Central memory CD8-positive, alpha-beta T cell (primary cell): ENCODE results near the gene TMEM131L.

Experiments
- ATAC-seq: fragments of 150-1000 bp; cut with Tn5 transposase; replicated peaks from 2 replicates; pipeline ENCODE4 v1.10.0; 2022; ENCODE audit warnings: mild to moderate bottlenecking, moderate FRiP score, moderate number of reproducible peaks; ENCODE audit not compliant: poor library complexity, severe bottlenecking; ENCODE audit errors: extremely low read depth
- DNase-seq, 2 donors: peaks; one replicate each; pipeline ENCODE4 v3.0.0; 2021; ENCODE audit warnings: low spot score in 2 of 2
- H3K27ac Mint-ChIP-seq: one replicate; pipeline ENCODE4 v1.8.0; 2022; ENCODE audit warnings: low read depth, mild to moderate bottlenecking, moderate library complexity, mixed read lengths
- H3K27me3 Mint-ChIP-seq: one replicate; pipeline ENCODE4 v1.8.0; 2022; ENCODE audit warnings: mixed read lengths
- H3K36me3 Mint-ChIP-seq: one replicate; pipeline ENCODE4 v1.8.0; 2022; ENCODE audit warnings: mild to moderate bottlenecking, moderate library complexity, mixed read lengths; ENCODE audit not compliant: insufficient read depth
- H3K4me1 Mint-ChIP-seq: one replicate; pipeline ENCODE4 v1.8.0; 2022; ENCODE audit warnings: mixed read lengths
- H3K4me3 Mint-ChIP-seq: one replicate; pipeline ENCODE4 v1.8.0; 2022; ENCODE audit warnings: mild to moderate bottlenecking, moderate library complexity, mixed read lengths
- H3K9me3 Mint-ChIP-seq: one replicate; pipeline ENCODE4 v1.8.0; 2022; ENCODE audit warnings: mixed read lengths

TMEM131L gene

DNA sequence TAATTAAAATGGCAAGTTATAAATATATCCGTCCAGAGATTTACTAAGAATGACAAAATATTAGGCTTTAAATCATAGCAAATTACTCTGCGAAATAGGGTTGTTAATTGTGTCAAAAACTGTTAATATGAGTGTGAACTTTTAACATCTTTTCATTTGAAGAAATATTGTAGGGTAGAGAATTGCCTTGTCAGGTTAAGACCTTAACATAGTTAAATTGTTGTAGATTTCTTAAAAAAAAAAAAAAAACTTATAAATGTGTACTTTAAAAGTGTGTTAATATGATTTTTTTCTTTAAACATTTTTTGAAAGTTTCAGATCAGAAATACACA, 110.2 kb downstream of the TMEM131L start:
- Mint-ChIP-seq H3K4me3 (no peak overlapping the region), H3K27ac (no peak overlapping the region), H3K9me3 (no peaks in the 10 kb centered on the region), H3K27me3 (no peaks in the 10 kb centered on the region), H3K36me3 (peaks cover 6% of the 10 kb centered on the region), H3K4me1 (peaks cover 42% of the 10 kb centered on the region)
- ATAC-seq (no peak), DNase-seq (no peak)

GRCh38 chr4:153577053-153577452, 110.9 kb downstream of the TMEM131L start:
- ATAC-seq (no peak), DNase-seq (no peak)
- Mint-ChIP-seq H3K27ac (peak overlapping the region; percentile 17), H3K4me3 (no peak overlapping the region), H3K36me3 (peaks cover 8% of the 10 kb centered on the region), H3K4me1 (peaks cover 37% of the 10 kb centered on the region), H3K27me3 (no peaks in the 10 kb centered on the region), H3K9me3 (no peaks in the 10 kb centered on the region)

GRCh38 chr4:153579410-153579809, 113.2 kb downstream of the TMEM131L start:
- ATAC-seq, result no peak
- DNase-seq, result no peak
- no peaks in the 10 kb centered on the region for H3K9me3 Mint-ChIP-seq
- H3K27ac Mint-ChIP-seq, result peak overlapping the region; percentile 22
- H3K4me1 Mint-ChIP-seq, result peaks cover 19% of the 10 kb centered on the region
- no peaks in the 10 kb centered on the region for H3K27me3 Mint-ChIP-seq
- no peak overlapping the region for H3K4me3 Mint-ChIP-seq
- peaks cover 25% of the 10 kb centered on the region for H3K36me3 Mint-ChIP-seq

DNA sequence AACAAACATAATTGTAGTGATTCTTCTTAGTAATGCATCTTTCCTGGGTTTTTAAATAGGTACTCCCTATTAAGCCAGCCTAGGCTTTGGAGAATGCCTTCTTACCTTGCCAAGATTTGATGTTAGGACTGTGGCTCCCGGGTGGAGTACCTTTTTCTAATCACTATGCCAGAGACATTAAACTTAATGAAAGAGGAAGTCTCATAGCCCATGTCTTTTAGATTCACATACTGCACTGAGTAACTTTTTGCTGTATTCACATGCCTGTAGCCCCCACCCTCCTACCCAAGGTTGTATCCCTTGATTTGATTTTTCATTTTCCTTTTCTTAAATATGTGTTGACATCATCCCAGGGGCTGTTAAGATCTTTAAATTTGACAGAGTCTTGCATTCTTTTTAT, 113.7 kb downstream of the TMEM131L start:
- H3K36me3 Mint-ChIP-seq, result peaks cover 29% of the 10 kb centered on the region
- no peak for ATAC-seq
- H3K4me3 Mint-ChIP-seq, result no peak overlapping the region
- peak overlapping the region; percentile 22 for H3K27ac Mint-ChIP-seq
- H3K27me3 Mint-ChIP-seq, result no peaks in the 10 kb centered on the region
- no peak for DNase-seq
- no peaks in the 10 kb centered on the region for H3K9me3 Mint-ChIP-seq
- peaks cover 16% of the 10 kb centered on the region for H3K4me1 Mint-ChIP-seq

DNA sequence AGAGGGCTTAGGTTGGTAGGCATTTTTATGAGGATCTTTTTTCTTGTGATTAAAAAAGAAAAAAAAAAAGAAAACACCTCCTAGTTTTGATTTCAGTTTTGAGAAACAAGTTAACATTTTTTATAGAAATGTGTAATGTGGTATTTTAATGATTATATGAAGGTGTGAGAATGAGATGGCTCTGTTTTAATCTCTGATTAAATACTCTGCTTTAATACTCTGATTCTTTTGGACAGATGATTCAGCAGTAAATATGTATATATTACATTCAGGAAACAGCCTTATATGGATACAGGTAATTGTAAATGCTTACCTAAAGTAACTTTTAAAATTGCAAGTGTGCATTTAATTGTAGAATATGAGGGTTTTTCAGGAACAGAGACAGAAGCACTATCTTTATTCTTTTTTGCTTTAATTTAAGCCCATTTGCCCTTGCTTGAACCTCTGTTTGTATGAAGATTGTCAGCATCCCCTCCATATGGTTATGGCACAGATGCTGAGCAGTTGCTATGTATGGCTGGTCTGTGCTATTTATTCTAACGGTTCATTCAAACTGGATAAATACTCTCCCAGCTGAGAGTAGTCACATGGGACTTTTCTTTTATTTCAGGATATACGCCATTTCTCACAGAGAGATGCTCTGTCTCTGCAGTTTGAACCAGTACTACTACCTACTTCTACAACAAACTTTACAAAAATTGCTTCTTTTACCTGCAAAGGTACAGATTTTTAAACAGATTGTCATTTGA, 117.0 kb downstream of the TMEM131L start:
- ATAC-seq, result no peak
- Mint-ChIP-seq H3K36me3 (peaks cover 38% of the 10 kb centered on the region), H3K4me1 (peaks cover 5% of the 10 kb centered on the region), H3K4me3 (no peak overlapping the region), H3K27me3 (no peaks in the 10 kb centered on the region), H3K27ac (no peak overlapping the region), H3K9me3 (no peaks in the 10 kb centered on the region)
- no peak for DNase-seq

GRCh38 chr4:153585026-153585425, 118.9 kb downstream of the TMEM131L start:
- DNase-seq (no peak), ATAC-seq (no peak)
- Mint-ChIP-seq H3K9me3 (no peaks in the 10 kb centered on the region), H3K27ac (peak overlapping the region; percentile 39), H3K27me3 (no peaks in the 10 kb centered on the region), H3K36me3 (peaks cover 56% of the 10 kb centered on the region), H3K4me1 (peaks cover 5% of the 10 kb centered on the region), H3K4me3 (no peak overlapping the region)

DNA sequence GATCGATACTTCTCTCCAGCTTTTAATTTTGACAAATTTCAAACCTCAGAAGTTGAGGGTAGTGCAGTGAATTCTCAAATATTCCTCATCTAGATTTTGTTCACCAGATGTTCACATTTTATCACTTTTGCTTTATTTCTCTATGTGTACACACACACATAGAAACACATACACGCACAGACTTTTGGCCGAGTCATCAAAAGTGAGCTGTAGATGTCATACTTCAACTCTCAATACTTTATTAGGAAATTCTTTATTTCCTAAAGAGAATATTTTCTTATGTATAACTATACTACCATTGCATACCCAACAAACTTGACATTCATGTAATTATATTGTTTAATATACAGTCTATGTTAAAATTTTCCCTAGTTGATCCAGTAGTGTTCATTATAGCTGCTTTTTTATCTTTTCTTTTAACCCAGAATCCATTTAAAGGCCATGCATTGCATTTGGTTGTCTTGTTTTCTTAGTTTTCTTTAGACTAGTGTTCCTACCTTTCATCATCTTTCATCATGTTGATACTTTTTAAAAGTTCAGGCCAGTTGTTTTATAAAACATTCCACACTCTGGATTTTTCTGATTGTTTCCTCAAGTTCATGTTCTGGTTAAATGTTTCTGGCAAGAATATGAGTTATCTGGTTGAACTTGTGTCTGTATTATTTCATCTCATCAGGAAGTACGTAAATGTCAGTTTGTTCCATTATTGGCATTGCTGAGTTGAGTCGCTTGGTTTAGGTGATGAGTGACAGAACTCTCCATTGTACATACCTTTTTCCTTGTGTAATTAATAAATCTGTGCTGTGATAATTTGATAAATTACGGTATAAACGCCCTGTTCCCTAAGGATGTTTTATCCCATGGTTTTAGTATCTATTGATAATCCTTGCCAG, 123.8 kb downstream of the TMEM131L start:
- no peak for ATAC-seq
- Mint-ChIP-seq H3K9me3 (no peaks in the 10 kb centered on the region), H3K27ac (no peak overlapping the region), H3K36me3 (peaks cover 55% of the 10 kb centered on the region), H3K4me3 (no peak overlapping the region), H3K27me3 (no peaks in the 10 kb centered on the region), H3K4me1 (no peaks in the 10 kb centered on the region)
- no peak for DNase-seq

GRCh38 chr4:153591441-153591840, 125.3 kb downstream of the TMEM131L start:
- H3K27me3 Mint-ChIP-seq, result no peaks in the 10 kb centered on the region
- H3K27ac Mint-ChIP-seq, result no peak overlapping the region
- no peak overlapping the region for H3K4me3 Mint-ChIP-seq
- no peak for DNase-seq
- H3K9me3 Mint-ChIP-seq, result no peaks in the 10 kb centered on the region
- no peaks in the 10 kb centered on the region for H3K4me1 Mint-ChIP-seq
- no peak for ATAC-seq
- peaks cover 62% of the 10 kb centered on the region for H3K36me3 Mint-ChIP-seq

DNA sequence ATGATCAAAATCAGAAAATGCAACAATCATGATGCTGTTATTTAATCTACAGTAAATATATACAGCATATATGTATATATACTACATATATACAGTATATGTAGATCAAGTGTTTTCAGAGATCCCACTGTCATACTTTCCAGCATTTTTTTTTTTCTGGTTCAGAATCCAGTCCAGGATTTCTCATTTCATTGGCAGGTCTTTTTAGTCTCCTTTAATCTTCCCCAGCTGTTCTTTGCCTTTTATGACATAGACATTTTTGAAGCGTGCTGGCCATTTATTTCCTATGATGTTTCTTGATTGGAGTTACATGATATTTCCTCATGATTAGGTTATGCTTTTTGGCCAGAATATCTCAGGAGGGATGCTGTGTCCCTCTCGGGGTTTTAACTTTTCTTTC, 125.9 kb downstream of the TMEM131L start:
- peaks cover 65% of the 10 kb centered on the region for H3K36me3 Mint-ChIP-seq
- H3K27ac Mint-ChIP-seq, result no peak overlapping the region
- H3K9me3 Mint-ChIP-seq, result no peaks in the 10 kb centered on the region
- H3K4me3 Mint-ChIP-seq, result no peak overlapping the region
- no peaks in the 10 kb centered on the region for H3K27me3 Mint-ChIP-seq
- H3K4me1 Mint-ChIP-seq, result no peaks in the 10 kb centered on the region
- DNase-seq, result no peak
- ATAC-seq, result no peak

GRCh38 chr4:153593161-153593560, 127.0 kb downstream of the TMEM131L start:
- H3K27ac Mint-ChIP-seq, result no peak overlapping the region
- ATAC-seq, result no peak
- H3K9me3 Mint-ChIP-seq, result no peaks in the 10 kb centered on the region
- no peaks in the 10 kb centered on the region for H3K4me1 Mint-ChIP-seq
- no peak overlapping the region for H3K4me3 Mint-ChIP-seq
- DNase-seq, result no peak
- H3K36me3 Mint-ChIP-seq, result peaks cover 66% of the 10 kb centered on the region
- no peaks in the 10 kb centered on the region for H3K27me3 Mint-ChIP-seq

GRCh38 chr4:153594210-153594609, 128.1 kb downstream of the TMEM131L start:
- H3K4me1 Mint-ChIP-seq, result no peaks in the 10 kb centered on the region
- H3K27me3 Mint-ChIP-seq, result no peaks in the 10 kb centered on the region
- ATAC-seq (no peak), DNase-seq (no peak)
- H3K27ac Mint-ChIP-seq, result no peak overlapping the region
- no peak overlapping the region for H3K4me3 Mint-ChIP-seq
- H3K9me3 Mint-ChIP-seq, result no peaks in the 10 kb centered on the region
- peaks cover 65% of the 10 kb centered on the region for H3K36me3 Mint-ChIP-seq

DNA sequence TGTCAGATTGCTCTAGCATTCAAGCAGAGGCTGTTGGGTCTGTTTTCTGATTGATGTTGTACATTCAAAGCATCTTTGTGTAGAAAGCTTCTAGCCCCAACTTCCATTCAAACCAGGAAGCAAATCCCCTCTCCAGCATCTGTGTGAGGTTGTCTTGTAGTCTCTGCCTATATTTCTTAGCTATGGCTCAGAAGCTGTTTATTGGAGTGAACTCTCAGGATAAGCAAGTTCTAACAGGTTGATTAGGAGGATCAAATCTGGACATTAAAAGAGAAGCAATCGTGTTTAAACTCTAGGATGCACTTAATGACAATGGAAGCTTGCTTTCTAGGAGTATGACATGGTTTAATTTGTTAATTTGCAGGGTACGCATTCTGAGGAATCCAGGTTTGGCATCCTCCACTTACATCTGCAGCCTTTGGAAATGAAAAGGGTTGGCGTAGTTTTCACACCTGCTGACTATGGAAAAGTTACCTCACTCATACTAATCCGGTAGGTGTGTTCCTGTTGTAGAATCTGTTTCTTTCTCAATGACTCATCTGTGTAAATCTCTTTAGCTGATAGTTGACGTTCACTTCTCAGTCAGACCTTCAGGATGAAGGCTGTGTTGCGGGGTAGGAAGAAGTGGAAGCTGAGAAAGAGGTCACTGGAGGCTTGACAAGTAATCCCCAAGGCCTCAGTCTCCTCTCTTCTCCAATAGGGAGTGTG, 129.9 kb downstream of the TMEM131L start:
- Mint-ChIP-seq H3K27me3 (no peaks in the 10 kb centered on the region), H3K4me3 (no peak overlapping the region), H3K36me3 (peaks cover 59% of the 10 kb centered on the region), H3K4me1 (no peaks in the 10 kb centered on the region), H3K9me3 (no peaks in the 10 kb centered on the region), H3K27ac (no peak overlapping the region)
- DNase-seq (no peak), ATAC-seq (no peak)
